ENCODE measurements around the gene HSF2BP.

HSF2BP gene

DNA sequence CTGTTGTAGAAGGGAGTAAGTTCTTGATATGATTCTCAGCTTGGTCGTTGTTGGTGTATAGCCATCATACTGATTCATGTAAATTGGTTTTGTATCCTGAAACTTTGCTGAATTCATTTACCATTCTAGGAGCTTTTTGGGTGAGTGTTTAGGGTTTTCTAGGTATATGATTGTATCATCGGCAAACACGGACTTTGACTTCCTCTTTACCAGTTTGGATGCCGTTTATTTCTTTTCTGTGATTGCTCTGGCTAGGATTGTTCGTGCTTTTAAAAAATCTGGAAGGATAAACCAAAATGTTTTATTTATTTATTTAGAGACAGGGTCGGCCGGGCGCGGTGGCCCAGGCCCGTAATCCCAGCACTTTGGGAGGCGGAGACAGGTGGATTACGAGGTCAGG lies 20.7 kb upstream of the HSF2BP start:
- no peaks in the 10 kb centered on the region for H3K9me3 Mint-ChIP-seq
- no peak for DNase-seq (ENCODE audit: low spot score in 2 of 2)
- H3K27me3 Mint-ChIP-seq, result no peaks in the 10 kb centered on the region
- no peak overlapping the region for H3K27ac Mint-ChIP-seq (ENCODE audit: low read depth)
- peaks cover 19% of the 10 kb centered on the region for H3K4me1 Mint-ChIP-seq
- ATAC-seq (replicated peaks; ENCODE audit: extremely low read depth, poor library complexity, severe bottlenecking), result no peak
- peaks cover 68% of the 10 kb centered on the region for H3K36me3 Mint-ChIP-seq (ENCODE audit: insufficient read depth)
- no peak overlapping the region for H3K4me3 Mint-ChIP-seq

DNA sequence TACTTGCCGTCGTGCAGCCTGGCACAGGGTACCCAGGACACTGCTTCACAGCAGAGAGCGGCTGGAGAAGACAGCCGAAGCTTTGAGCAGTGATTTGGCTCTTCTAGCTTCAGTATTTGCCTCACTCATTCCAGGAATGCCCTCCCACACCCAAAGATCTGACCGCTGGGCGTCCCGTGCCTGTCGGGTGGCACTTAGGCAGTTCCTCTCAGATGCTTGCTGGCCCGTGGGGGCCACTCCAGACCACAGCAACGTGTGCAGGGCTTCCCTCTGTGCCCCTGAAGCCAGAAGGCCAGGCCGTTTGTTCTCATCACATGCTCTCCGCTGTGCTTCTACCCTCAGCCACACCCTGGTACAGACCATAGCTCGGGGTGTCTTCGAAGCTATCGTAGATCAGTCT lies 17.1 kb upstream of the HSF2BP start:
- Mint-ChIP-seq H3K27ac (ENCODE audit: low read depth) (no peak overlapping the region), H3K4me1 (peaks cover 15% of the 10 kb centered on the region), H3K9me3 (no peaks in the 10 kb centered on the region), H3K36me3 (ENCODE audit: insufficient read depth) (peaks cover 51% of the 10 kb centered on the region), H3K27me3 (no peaks in the 10 kb centered on the region), H3K4me3 (no peak overlapping the region)
- DNase-seq (ENCODE audit: low spot score in 2 of 2) (no peak), ATAC-seq (replicated peaks; ENCODE audit: extremely low read depth, poor library complexity, severe bottlenecking) (no peak)

DNA sequence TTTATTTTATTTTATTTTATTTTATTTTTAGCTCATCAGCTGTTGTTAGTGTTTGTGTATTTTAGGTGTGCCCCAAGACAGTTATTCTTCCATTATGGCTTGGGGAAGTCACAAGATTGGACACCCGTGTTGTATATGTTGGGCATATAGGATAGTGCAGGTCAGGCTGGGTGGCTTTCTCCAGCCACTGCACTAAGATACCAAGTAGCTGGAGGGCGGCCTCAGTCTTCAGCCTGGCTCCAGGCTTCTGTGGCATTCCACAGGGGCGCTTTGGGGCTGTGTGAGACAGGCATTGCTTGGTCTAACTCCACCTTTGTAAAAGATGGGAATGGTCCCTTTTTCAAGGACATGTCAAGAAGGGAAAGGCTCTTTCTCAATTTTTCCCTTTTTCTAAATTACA lies 16.6 kb upstream of the HSF2BP start:
- H3K27ac Mint-ChIP-seq (ENCODE audit: low read depth), result no peak overlapping the region
- H3K36me3 Mint-ChIP-seq (ENCODE audit: insufficient read depth), result peaks cover 51% of the 10 kb centered on the region
- no peak overlapping the region for H3K4me3 Mint-ChIP-seq

DNA sequence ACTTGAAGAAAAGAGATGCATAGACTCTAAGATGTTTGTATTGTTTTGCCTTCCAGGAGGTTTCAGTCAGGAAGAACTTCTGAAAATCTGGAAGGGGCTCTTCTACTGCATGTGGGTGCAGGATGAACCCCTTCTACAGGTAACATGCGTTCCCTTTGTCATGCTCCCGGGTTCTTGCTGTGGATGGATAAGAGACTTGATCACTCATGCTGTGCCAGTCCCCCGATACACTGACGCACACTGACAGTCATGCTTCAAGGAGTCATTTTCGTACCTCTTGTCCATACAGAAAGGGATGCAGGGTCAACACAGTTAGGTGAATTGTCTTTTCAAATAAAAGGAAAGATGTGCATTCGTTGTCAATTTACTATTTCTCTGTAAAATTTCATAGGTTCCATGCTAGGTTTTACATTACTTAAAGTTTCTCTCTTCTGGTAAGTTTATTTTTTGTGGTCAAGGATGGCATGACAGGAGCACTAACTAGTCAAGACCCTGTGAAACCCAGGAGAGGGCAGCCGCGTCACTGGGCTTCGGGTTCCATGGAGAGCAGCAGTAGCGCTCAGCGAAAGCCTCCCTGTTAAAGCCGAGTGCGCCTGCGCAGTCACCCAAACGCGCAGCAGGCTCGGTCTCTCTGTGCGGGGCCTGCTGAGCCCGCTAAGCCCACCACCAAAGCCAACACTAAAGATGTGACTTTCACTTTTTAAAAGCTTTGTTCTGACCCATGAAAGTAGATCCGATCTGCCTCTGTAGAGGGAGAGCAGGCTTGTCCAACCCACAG lies 10.7 kb upstream of the HSF2BP start:
- H3K36me3 Mint-ChIP-seq (ENCODE audit: insufficient read depth), result peaks cover 29% of the 10 kb centered on the region
- H3K9me3 Mint-ChIP-seq, result peaks cover 5% of the 10 kb centered on the region
- no peak overlapping the region for H3K4me3 Mint-ChIP-seq
- H3K4me1 Mint-ChIP-seq, result peaks cover 19% of the 10 kb centered on the region
- DNase-seq (ENCODE audit: low spot score in 2 of 2) (no peak), ATAC-seq (replicated peaks; ENCODE audit: extremely low read depth, poor library complexity, severe bottlenecking) (no peak)
- H3K27me3 Mint-ChIP-seq, result no peaks in the 10 kb centered on the region
- no peak overlapping the region for H3K27ac Mint-ChIP-seq (ENCODE audit: low read depth)

More for the DNA sequence above, 16.6 kb upstream of the HSF2BP start:
- peaks cover 15% of the 10 kb centered on the region for H3K4me1 Mint-ChIP-seq
- H3K27me3 Mint-ChIP-seq, result no peaks in the 10 kb centered on the region
- DNase-seq (ENCODE audit: low spot score in 2 of 2), result no peak
- no peaks in the 10 kb centered on the region for H3K9me3 Mint-ChIP-seq
- ATAC-seq (replicated peaks; ENCODE audit: extremely low read depth, poor library complexity, severe bottlenecking), result no peak

DNA sequence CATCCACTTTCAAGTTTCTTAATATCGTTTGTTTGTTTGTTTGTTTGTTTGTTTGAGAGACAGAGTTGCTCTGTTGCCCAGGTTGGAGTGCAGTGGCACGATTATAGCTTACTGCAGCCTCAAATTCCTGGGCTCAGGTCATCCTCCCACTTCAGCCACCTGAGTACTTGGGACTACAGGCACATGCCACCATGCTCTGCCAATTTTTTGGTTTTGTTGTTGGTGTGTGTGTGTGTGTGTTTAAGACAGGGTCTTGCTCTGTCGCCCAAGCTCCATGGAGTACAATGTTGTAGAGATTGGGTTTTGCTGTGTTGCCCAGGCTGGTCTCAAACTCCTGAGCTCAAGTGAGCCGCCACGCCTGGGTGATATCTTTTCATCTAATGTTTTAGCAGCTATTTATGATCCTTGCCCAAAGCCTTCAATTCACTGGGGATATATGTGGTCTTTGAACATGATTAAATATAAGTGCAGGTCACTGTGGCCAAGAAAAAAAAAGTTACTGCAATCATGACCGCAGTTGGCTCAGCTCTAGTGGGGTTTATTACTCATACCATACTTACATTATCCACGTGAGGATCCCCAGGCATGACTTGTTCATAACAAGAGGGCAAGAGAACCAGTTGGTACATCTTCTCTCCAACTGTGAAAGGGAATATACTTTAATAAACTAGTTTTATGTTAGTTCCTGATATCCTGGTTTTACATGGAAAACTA lies 8.1 kb upstream of the HSF2BP start:
- Mint-ChIP-seq H3K4me3 (peak overlapping the region; percentile 33), H3K4me1 (peaks cover 34% of the 10 kb centered on the region), H3K36me3 (ENCODE audit: insufficient read depth) (peaks cover 24% of the 10 kb centered on the region), H3K27ac (ENCODE audit: low read depth) (no peak overlapping the region), H3K9me3 (peaks cover 5% of the 10 kb centered on the region), H3K27me3 (no peaks in the 10 kb centered on the region)
- DNase-seq (ENCODE audit: low spot score in 2 of 2), result no peak
- ATAC-seq (replicated peaks; ENCODE audit: extremely low read depth, poor library complexity, severe bottlenecking), result no peak

DNA sequence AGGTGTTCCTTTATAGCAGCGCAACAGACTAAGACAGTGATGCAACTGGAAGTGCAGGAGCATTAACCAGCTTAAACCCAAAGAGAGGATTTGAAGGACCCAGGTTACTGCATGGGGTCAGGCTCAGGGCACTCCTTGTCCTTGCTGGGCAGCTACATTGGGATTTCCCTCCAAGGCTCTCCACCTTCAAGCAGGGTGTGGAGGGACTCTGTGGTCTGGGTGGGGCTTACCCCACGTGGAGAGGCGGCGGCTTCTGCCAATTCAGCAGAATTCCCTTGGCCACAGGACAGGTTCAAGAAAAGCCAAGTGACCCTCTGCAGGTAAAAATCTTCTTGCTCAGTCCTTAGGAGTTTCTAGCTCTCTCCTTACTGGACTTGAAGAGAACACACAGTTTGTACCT lies 6.6 kb upstream of the HSF2BP start:
- Mint-ChIP-seq H3K4me1 (peaks cover 49% of the 10 kb centered on the region), H3K9me3 (peaks cover 5% of the 10 kb centered on the region), H3K27ac (ENCODE audit: low read depth) (no peak overlapping the region), H3K27me3 (no peaks in the 10 kb centered on the region), H3K4me3 (no peak overlapping the region), H3K36me3 (ENCODE audit: insufficient read depth) (peaks cover 20% of the 10 kb centered on the region)
- ATAC-seq (replicated peaks; ENCODE audit: extremely low read depth, poor library complexity, severe bottlenecking) (no peak), DNase-seq (ENCODE audit: low spot score in 2 of 2) (no peak)

DNA sequence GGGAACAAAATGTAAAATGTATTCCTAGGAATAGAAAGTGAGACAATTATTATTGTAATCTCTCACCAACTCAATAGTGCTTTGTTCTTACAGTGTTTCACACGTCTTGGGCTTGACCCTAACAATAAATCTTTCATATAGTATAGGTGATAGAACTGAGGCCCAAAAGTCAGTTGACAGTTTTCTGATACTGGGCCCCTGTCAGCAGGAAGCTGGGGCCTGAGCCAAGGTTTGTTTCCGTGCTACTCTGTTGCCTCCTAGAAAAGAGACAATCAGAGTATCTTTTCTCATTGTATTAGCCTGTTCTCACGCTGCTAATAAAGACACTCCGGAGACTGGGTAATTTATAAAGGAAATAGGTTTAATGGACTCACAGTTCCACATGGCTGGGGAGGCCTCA lies 5.1 kb upstream of the HSF2BP start:
- Mint-ChIP-seq H3K27me3 (no peaks in the 10 kb centered on the region), H3K36me3 (ENCODE audit: insufficient read depth) (peaks cover 18% of the 10 kb centered on the region), H3K4me1 (peaks cover 55% of the 10 kb centered on the region), H3K4me3 (no peak overlapping the region), H3K27ac (ENCODE audit: low read depth) (no peak overlapping the region), H3K9me3 (peaks cover 5% of the 10 kb centered on the region)
- ATAC-seq (replicated peaks; ENCODE audit: extremely low read depth, poor library complexity, severe bottlenecking), result no peak
- DNase-seq (ENCODE audit: low spot score in 2 of 2), result no peak

DNA sequence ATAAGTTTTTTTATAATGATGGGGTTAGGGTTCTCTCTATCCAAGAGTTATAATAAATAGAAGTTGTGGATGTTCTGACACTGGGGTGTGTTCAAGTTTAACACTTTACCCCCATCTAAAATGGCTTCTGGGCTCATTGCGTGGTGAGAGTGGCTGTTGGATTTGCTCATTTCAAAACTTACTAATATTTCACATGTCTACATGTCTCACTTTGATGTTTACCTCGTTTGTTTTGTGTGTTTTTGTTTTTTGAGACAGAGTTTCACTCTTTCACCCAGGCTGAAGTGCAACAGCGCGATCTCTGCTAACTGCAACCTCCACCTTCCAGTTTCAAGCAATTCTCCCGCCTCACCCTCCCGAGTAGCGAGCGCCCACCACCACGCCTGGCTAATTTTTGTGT lies 3.7 kb upstream of the HSF2BP start:
- ATAC-seq (replicated peaks; ENCODE audit: extremely low read depth, poor library complexity, severe bottlenecking) (no peak), DNase-seq (ENCODE audit: low spot score in 2 of 2) (no peak)
- Mint-ChIP-seq H3K27ac (ENCODE audit: low read depth) (no peak overlapping the region), H3K27me3 (no peaks in the 10 kb centered on the region), H3K4me3 (peak overlapping the region; percentile 23), H3K4me1 (peaks cover 55% of the 10 kb centered on the region), H3K36me3 (ENCODE audit: insufficient read depth) (peaks cover 23% of the 10 kb centered on the region), H3K9me3 (peaks cover 5% of the 10 kb centered on the region)

DNA sequence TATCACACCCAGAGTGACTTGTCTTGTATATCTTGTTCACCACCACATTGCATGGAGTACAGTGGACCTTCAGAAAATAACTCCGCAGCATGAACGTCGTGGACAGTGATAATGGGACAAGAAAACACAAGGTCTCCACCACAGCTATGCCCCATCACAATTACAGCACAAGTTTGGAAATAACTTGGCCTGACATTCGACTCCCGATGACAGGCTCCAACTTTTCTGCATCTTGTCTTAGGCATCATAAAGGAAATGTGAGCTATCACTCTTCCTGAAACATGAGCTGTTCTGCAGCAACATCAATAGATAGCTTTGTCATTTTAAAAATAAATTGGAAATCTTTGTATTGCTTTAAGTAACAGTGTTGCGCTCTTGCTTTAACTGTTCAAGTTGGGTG lies 3.0 kb upstream of the HSF2BP start:
- peaks cover 5% of the 10 kb centered on the region for H3K9me3 Mint-ChIP-seq
- H3K36me3 Mint-ChIP-seq (ENCODE audit: insufficient read depth), result peaks cover 23% of the 10 kb centered on the region
- peak overlapping the region; percentile 23 for H3K4me3 Mint-ChIP-seq
- H3K4me1 Mint-ChIP-seq, result peaks cover 51% of the 10 kb centered on the region
- peak overlapping the region; percentile 76 for H3K27ac Mint-ChIP-seq (ENCODE audit: low read depth)
- no peaks in the 10 kb centered on the region for H3K27me3 Mint-ChIP-seq
- ATAC-seq (replicated peaks; ENCODE audit: extremely low read depth, poor library complexity, severe bottlenecking), result no peak
- no peak for DNase-seq (ENCODE audit: low spot score in 2 of 2)

DNA sequence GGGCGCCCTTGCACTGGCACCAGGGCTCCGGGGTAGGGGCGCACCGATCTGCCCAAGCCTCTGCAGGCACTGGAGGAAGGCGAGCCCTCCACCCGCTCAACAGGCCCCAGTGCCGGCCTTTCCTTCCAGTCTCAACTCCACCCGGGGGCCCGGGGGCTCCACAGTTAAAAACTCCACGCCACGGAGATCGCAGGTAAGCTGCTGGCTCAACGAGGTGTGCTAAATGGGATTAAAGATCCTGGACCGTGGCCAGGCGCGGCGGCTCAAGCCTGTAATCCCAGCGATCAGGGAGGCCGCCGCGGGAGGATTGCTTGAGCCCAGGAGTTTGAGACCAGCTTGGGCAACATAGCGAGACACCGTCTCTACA lies 536 bp downstream of the HSF2BP start:
- ATAC-seq (replicated peaks; ENCODE audit: extremely low read depth, poor library complexity, severe bottlenecking) (no peak), DNase-seq (ENCODE audit: low spot score in 2 of 2) (no peak)
- H3K4me3 Mint-ChIP-seq, result peak overlapping the region; percentile 92
- H3K27ac Mint-ChIP-seq (ENCODE audit: low read depth), result peak overlapping the region; percentile 95
- H3K4me1 Mint-ChIP-seq, result peaks cover 35% of the 10 kb centered on the region
- H3K9me3 Mint-ChIP-seq, result no peaks in the 10 kb centered on the region
- H3K36me3 Mint-ChIP-seq (ENCODE audit: insufficient read depth), result peaks cover 14% of the 10 kb centered on the region
- H3K27me3 Mint-ChIP-seq, result no peaks in the 10 kb centered on the region

DNA sequence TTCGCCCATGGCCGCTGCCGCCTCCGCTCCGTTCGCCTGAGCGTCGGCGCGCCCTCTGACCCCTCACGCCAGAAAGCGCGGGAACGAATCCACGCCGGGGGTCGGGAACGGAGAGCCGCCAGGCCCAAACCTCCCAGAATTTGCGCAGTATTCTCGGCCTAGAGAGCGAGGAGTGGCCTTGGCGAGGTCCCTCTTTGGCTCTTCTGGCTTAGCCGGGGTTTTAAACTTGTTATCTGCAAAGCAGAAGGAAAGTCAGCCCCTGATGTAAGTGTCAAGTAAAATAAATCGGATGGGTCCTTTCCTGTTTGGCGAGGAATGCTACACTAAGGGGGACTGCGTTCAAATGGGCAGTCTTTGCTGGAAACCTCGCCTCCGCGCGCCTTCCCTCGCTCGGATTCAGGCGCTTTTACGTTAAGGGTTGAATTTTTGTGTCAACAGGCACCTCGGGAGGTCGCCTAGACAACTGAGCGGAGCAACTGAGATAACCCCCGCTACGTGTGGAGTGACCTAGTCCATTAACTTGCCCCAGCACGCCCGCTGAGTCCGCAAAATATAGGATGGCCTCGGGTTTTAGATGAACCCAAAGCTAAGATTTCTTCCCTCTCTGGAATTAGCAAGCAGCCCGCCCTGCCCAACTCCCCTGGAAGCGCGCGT lies 1.1 kb downstream of the HSF2BP start:
- no peak for DNase-seq (ENCODE audit: low spot score in 2 of 2)
- Mint-ChIP-seq H3K36me3 (ENCODE audit: insufficient read depth) (peaks cover 12% of the 10 kb centered on the region), H3K9me3 (no peaks in the 10 kb centered on the region), H3K27me3 (no peaks in the 10 kb centered on the region), H3K4me1 (peaks cover 35% of the 10 kb centered on the region), H3K27ac (ENCODE audit: low read depth) (no peak overlapping the region), H3K4me3 (no peak overlapping the region)
- no peak for ATAC-seq (replicated peaks; ENCODE audit: extremely low read depth, poor library complexity, severe bottlenecking)

DNA sequence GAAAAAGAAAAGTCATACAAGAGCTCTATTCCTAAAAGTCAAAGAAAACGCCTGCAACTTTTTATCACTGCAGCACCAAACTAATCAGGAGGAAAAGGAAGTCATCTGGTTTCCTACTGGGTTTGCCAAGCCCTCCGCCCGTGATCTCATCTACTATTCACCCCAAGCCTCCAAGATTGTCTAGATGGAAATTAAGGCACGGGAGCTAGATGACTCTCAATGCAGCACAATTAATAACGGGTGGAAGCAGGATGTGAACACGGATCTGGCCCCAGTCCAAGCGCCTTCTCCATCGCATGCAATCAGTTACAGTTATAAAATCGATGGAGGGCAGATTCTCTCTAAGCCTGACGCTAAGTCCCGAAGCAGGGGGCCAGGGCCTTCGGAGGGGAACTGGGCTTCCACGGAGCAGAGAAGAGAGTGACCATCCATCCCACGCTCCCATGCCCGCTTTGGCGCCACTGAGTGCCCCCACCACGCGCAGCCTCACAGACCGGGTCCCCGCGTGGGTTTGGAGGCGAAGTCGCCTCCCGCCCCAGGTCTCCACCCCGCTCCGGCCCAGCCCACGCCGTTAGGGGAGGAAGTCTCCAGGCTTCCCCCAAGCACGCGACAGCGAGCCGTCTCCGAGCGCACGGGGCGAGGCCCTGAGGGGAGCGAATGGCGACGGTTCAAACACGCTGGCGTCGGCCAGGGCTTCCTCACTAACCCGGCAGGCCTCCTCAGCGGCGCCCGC lies 1.8 kb downstream of the HSF2BP start:
- Mint-ChIP-seq H3K27me3 (no peaks in the 10 kb centered on the region), H3K27ac (ENCODE audit: low read depth) (no peak overlapping the region), H3K9me3 (no peaks in the 10 kb centered on the region), H3K4me1 (peaks cover 28% of the 10 kb centered on the region), H3K4me3 (peak overlapping the region; percentile 20), H3K36me3 (ENCODE audit: insufficient read depth) (peaks cover 12% of the 10 kb centered on the region)
- DNase-seq (ENCODE audit: low spot score in 2 of 2), result no peak
- ATAC-seq (replicated peaks; ENCODE audit: extremely low read depth, poor library complexity, severe bottlenecking), result no peak
